K562 (cell line): ENCODE results near the gene HSD17B8. TPM values are rescaled to one million over a fixed set of nuclear protein-coding genes. Genes with fewer than 3 reads are reported as not detected.

Source experiments
- AFF1 ChIP-seq, 2 experiments: fragments of 450-650 bp; IDR thresholded peaks; 2 replicates each; pipeline ENCODE4 v1.6.1; 2018; ENCODE audit warnings: mild to moderate bottlenecking in 2 of 2, low read depth in 1 of 2; ENCODE audit not compliant: partially characterized antibody in 2 of 2
- CAMTA2 ChIP-seq: fragments of 250-450 bp; sonication (Bioruptor Pico); conservative IDR thresholded peaks from 2 replicates; pipeline ENCODE4 v1.5.1; 2022
- CBX5 ChIP-seq: IDR thresholded peaks from 2 replicates; pipeline ENCODE4 v1.6.1; 2014; ENCODE audit warnings: low read depth, borderline replicate concordance
- EGR1 ChIP-seq: fragments of 450-650 bp; conservative IDR thresholded peaks from 2 replicates; pipeline ENCODE4 v1.6.1; 2017; ENCODE audit warnings: mild to moderate bottlenecking
- EP400 ChIP-seq: fragments of 450-650 bp; IDR thresholded peaks from 2 replicates; pipeline ENCODE4 v1.6.1; 2017; ENCODE audit warnings: antibody characterized with exemption, mild to moderate bottlenecking, moderate library complexity
- ERF ChIP-seq: fragments of 450-650 bp; formaldehyde crosslinking; IDR thresholded peaks from 2 replicates; pipeline ENCODE4 v1.4.0; 2020; ENCODE audit warnings: mild to moderate bottlenecking, mixed read lengths
- FOXP1 ChIP-seq: sonication (generic); formaldehyde crosslinking; IDR thresholded peaks from 2 replicates; pipeline ENCODE4 v1.8.0; 2022; ENCODE audit warnings: mild to moderate bottlenecking, missing genetic modification reagents
- GATAD2B ChIP-seq: fragments of 450-650 bp; IDR thresholded peaks from 2 replicates; pipeline ENCODE4 v1.6.1; 2017; ENCODE audit warnings: mild to moderate bottlenecking, borderline replicate concordance
- GTF2A2 ChIP-seq: IDR thresholded peaks from 2 replicates; pipeline ENCODE4 v1.6.1; 2016; ENCODE audit warnings: mild to moderate bottlenecking, missing genetic modification characterization, missing compliant biosample characterization
- GTF2E2 ChIP-seq: fragments of 200-800 bp; sonication (Bioruptor generic); IDR thresholded peaks from 2 replicates; pipeline ENCODE4 v1.6.1; 2016; ENCODE audit warnings: missing genetic modification characterization, missing compliant biosample characterization
- L3MBTL2 ChIP-seq: fragments of 450-650 bp; IDR thresholded peaks from 2 replicates; pipeline ENCODE4 v1.6.1; 2016; ENCODE audit warnings: mild to moderate bottlenecking, moderate library complexity
- LEF1 ChIP-seq: fragments of 450-650 bp; IDR thresholded peaks from 2 replicates; pipeline ENCODE4 v1.6.1; 2016; ENCODE audit warnings: mild to moderate bottlenecking
- SIN3A ChIP-seq, 2 experiments: fragments of 150-350 bp in 1 of 2; IDR thresholded peaks; 2 replicates each; pipeline ENCODE4 v1.6.1; 2011 to 2016; ENCODE audit warnings: borderline replicate concordance in 2 of 2, low read depth in 2 of 2, low read length in 2 of 2, mild to moderate bottlenecking in 2 of 2, moderate library complexity in 2 of 2; ENCODE audit not compliant: control insufficient read depth in 1 of 2
- USF1 ChIP-seq: sonication (generic); formaldehyde crosslinking; IDR thresholded peaks from 2 replicates; pipeline ENCODE4 v1.9.0; 2022; ENCODE audit warnings: mild to moderate bottlenecking, missing genetic modification reagents
- ZFX ChIP-seq: sonication (generic); formaldehyde crosslinking; IDR thresholded peaks from 2 replicates; pipeline ENCODE4 v1.8.0; 2022; ENCODE audit warnings: mild to moderate bottlenecking, missing genetic modification reagents, moderate library complexity
- ZNF444 ChIP-seq: fragments of 250-450 bp; sonication (Bioruptor Pico); IDR thresholded peaks from 2 replicates; pipeline ENCODE4 v1.4.0; 2020; ENCODE audit warnings: mild to moderate bottlenecking, moderate library complexity
- ZNF445 ChIP-seq: fragments of 250-450 bp; sonication (Bioruptor Pico); IDR thresholded peaks from 2 replicates; pipeline ENCODE4 v1.4.0; 2020; ENCODE audit warnings: low read depth, mild to moderate bottlenecking, moderate library complexity
- ZNF639 ChIP-seq, 2 experiments: fragments of 200-800 bp in 1 of 2; sonication (Bioruptor generic) in 1 of 2; sonication (generic) in 1 of 2; formaldehyde crosslinking in 1 of 2; IDR thresholded peaks in 1 of 2; conservative IDR thresholded peaks in 1 of 2; 2 replicates each; pipeline versions ENCODE4 v1.5.0 to v1.6.1; 2016 to 2020; ENCODE audit warnings: missing compliant biosample characterization in 1 of 2, missing genetic modification characterization in 1 of 2, missing genetic modification reagents in 1 of 2
- ZSCAN29 ChIP-seq: fragments of 450-650 bp; IDR thresholded peaks from 2 replicates; pipeline ENCODE4 v1.6.1; 2017
- polyA plus RNA-seq, 8 experiments: library from polyadenylated mRNA; depleted of rRNA in 4 of 8; stranded (reverse) in 5 of 8; unstranded in 3 of 8; fragments of >200 nt; fragmentation: Nextera tagmentation in 2 of 8; fragmentation: Illumina TruSeq in 1 of 8; extraction: Ambion mirVana in 2 of 8; extraction: Trizol in 1 of 8; gene quantifications; 2 replicates each; pipeline versions ENCODE4 v1.2.1 to v1.2.3, GENCODE V29; 2011 to 2014; ENCODE audit warnings: inconsistent platforms in 1 of 8, missing spikeins in 1 of 8
- total RNA-seq, 7 experiments: library from RNA; depleted of rRNA in 6 of 7; stranded (reverse); fragments of >200 nt in 6 of 7; fragmentation: Illumina TruSeq in 2 of 7; extraction: Trizol in 2 of 7; gene quantifications; 2 replicates each; pipeline versions ENCODE4 v1.2.1 to v1.2.3, GENCODE V29; 2011 to 2021; ENCODE audit warnings: low replicate concordance in 1 of 7
- TF ChIP-seq, protein P1 (sequence below): fragments of 450-650 bp; IDR thresholded peaks from 2 replicates; pipeline ENCODE4 v1.6.1; 2016; ENCODE audit warnings: borderline replicate concordance

Gene HSD17B8
- total and polyA plus RNA-seq, 9 of the 15 experiments (the other 6 are each of a cell fraction or from before 2014, with no cell fraction given), result 3.7 to 35.2 (median 14.2) TPM

- TF ChIP-seq AFF1 (IDR thresholded peaks at IDR 0.05; ENCODE audit: low read depth in 1 of 2, partially characterized antibody in 2 of 2) (peak in 1 of 2 experiments; percentile 71), GATAD2B (no peak; the same call in 1 of the 2 replicates), ERF (CRISPR knock-in tag) (no peak), ZFX (CRISPR knock-in tag) (peak; percentile 84), ZSCAN29 (peak; percentile 17; the same call in 1 of the 2 replicates), ZNF444 (CRISPR knock-in tag) (peak; percentile 99), ZNF639 (CRISPR knock-in tag; conservative IDR thresholded peaks at IDR 0.05 in 1 of 2, IDR thresholded peaks at IDR 0.05 in 1 of 2) (no peak), CAMTA2 (no peak), EP400 (peak; percentile 83; the same call in 1 of the 2 replicates), FOXP1 (CRISPR knock-in tag) (peak; percentile 99), LEF1 (0 out of 2 replicates have a peak, but pooled peaks have one; percentile 66), L3MBTL2 (peak; percentile 73; the same call in 1 of the 2 replicates), GTF2E2 (tag) (no peak), EGR1 (peak; percentile 91), SIN3A (IDR thresholded peaks at IDR 0.05; ENCODE audit: borderline replicate concordance in 2 of 2, control insufficient read depth in 1 of 2, low read depth in 2 of 2, low read length in 2 of 2) (peak in 1 of 2 experiments; percentile 66; a peak in 1 of 4 replicates), USF1 (CRISPR knock-in tag) (peak; percentile 63), GTF2A2 (tag) (no peak), ZNF445 (no peak), CBX5 (no peak)
- TF ChIP-seq, protein P1, sequence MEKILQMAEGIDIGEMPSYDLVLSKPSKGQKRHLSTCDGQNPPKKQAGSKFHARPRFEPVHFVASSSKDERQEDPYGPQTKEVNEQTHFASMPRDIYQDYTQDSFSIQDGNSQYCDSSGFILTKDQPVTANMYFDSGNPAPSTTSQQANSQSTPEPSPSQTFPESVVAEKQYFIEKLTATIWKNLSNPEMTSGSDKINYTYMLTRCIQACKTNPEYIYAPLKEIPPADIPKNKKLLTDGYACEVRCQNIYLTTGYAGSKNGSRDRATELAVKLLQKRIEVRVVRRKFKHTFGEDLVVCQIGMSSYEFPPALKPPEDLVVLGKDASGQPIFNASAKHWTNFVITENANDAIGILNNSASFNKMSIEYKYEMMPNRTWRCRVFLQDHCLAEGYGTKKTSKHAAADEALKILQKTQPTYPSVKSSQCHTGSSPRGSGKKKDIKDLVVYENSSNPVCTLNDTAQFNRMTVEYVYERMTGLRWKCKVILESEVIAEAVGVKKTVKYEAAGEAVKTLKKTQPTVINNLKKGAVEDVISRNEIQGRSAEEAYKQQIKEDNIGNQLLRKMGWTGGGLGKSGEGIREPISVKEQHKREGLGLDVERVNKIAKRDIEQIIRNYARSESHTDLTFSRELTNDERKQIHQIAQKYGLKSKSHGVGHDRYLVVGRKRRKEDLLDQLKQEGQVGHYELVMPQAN, result peak; percentile 94
These were observed 4.7 kb upstream of the HSD17B8 start (continued) for GRCh38 chr6:33199687-33200218.
